SKM-1 (cell line): ENCODE measurements around the gene CASKIN1.

ENCODE experiments used
- DNase-seq: peaks from one replicate; lab custom pipeline; 2025; ENCODE audit not compliant: unreplicated experiment; lab: John Stamatoyannopoulos, UW

The CASKIN1 gene

GRCh38 chr16:2178321-2179106, 17.9 kb downstream of the CASKIN1 start:
- DNase-seq = no peak

DNA sequence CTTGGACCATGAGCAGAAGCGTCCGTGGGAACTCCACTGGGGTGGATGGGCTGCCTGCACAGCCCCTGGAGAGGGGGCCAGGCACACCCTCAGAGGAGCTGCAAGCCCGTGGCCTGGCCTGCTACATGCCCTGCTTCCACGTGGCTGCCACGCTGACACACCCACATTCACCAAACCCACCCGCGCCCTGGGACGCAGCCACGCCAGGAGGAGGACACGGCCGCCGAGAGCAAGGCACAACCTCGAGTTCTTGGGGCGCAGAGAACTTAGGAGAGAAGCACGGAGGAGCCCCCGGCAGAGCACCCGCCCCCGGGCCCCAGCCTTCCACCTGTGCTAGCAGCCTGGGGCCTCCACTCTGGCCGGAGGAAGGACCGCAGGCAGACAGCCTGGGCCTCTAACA, 18.8 kb downstream of the CASKIN1 start:
- DNase-seq = no peak

DNA sequence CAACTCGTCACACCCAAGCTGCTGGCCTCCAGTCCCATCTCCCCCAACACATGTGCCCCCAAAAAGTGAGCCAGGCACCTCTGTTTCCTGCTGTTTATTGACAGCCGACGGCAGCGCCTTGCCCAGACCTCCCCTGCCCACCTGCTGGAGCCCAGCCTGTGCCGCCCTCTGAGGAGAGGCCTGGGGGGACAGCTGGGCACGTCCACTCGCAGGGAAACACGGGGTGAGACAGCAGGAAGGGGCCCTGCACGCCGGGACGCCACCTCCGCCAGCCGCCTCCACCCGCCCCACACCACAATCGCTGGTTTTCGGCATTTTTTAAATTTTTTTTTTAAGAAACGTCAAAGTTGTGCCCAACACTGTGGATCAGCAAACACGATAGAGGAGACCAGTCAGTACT, 19.3 kb downstream of the CASKIN1 start:
- DNase-seq = no peak

- no peak for DNase-seq
These were observed 20.4 kb downstream of the CASKIN1 start for GRCh38 chr16:2176047-2176446.

GRCh38 chr16:2175454-2175853, 21.0 kb downstream of the CASKIN1 start:
- DNase-seq = no peak

GRCh38 chr16:2174396-2175131, 21.8 kb downstream of the CASKIN1 start:
- no peak for DNase-seq

DNA sequence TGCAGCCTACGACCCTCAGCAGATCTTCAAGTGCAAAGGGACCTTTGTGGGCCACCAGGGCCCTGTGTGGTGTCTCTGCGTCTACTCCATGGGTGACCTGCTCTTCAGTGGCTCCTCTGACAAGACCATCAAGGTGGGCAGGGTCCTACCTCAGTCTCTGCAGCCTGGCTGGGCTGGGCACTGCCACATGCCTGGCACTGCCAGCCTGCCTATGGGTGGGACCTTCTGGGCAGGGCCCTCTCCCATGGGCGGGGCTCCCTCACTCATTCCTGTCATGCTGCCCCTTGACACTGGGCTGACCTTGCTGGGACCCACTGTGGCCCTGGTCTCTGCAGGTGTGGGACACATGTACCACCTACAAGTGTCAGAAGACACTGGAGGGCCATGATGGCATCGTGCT, 22.5 kb downstream of the CASKIN1 start:
- no peak for DNase-seq

DNA sequence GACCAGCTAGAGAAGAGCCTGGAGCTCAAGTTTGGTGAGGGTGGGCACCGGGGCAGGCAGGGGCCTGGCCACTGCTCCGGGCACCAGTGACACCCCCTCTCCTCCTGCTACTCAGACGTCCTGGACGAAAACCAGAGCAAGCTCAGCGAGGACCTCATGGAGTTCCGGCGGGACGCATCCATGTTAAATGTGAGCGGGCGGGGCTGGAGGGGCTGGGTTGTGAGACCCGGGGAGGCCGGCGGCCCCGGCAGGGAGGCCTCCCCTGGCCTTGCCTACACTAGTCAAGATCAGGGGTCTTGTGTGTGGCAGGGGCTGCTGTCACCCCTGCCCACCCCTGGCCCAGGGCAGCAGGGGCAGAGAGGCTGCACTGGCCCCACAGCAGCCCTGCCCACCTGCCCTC, 23.0 kb downstream of the CASKIN1 start:
- no peak for DNase-seq

- no peak for DNase-seq
These were observed 23.6 kb downstream of the CASKIN1 start for GRCh38 chr16:2172688-2173335.

DNA sequence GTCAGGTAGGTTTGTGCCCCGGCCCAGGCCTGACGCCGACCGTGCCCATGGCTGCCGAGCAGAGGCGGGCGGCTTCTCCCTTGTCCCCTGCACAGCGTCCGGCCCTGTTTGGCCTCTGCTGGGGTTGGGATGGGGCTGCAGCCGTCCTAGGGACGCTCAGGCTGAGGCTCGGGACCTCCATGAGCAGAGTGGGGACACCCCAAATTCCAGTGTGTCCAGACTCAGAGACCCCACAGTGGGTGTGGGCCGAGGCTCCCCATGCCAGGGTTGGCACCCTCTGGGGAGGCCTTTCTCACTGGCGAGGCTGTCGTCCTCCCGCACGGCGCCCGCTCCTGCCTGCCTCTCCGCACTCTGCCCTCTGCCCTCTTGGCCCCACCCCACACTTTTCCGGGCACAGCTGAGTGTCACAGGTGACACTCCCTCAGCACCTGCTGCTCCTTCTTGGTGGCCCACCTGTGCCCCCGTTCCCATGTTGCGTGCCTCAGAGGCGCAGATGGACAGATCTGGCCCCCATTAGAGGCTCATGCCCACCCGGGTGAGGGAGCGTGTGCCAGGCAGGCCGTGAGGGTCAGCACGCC, 24.7 kb downstream of the CASKIN1 start:
- no peak for DNase-seq

- DNase-seq = no peak
These were observed 25.6 kb downstream of the CASKIN1 start for GRCh38 chr16:2170587-2171435.

DNA sequence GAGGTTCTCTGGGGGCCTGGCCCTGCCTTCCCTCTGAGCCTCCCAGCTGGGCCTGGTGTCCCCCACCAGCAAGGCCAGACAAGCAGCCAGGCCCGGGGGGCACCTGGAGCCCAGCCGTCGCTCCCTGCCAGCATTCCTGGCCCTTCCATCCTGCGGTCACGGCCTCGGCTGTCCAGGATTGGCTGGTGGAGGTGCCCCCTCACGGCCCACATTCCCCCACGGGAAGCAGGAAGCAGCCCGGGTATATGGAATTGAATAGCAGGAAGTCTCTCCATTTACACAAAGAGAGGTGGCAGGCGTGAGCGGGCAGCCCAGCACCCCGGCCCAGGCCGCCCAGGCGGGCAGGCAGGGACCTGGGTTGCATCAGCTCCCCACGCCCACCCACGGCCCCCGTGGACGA, 26.3 kb downstream of the CASKIN1 start:
- no peak for DNase-seq

GRCh38 chr16:2167068-2167638, 29.3 kb downstream of the CASKIN1 start:
- DNase-seq = no peak

- DNase-seq = no peak
These were observed 29.9 kb downstream of the CASKIN1 start for GRCh38 chr16:2166263-2167067.

DNA sequence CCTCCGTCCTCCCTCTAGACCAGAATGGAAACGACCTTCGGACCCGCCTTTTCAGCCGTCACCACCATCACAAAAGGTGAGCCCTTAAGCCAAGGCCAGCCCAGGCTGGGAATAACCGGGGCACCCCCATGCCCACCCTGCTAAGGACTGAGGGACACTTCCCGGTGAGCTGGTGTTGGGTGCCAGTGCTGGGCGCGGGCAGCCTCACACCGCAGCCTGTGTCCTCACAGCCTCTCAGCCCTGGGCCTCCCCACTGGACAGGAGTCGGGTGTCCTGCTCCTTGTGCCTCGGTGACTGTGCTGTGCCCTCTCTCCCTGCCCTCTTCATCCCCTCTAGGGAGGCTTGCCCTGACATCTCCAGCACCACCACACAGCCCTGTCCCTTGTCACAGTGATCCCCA, 30.5 kb downstream of the CASKIN1 start:
- DNase-seq = no peak

DNA sequence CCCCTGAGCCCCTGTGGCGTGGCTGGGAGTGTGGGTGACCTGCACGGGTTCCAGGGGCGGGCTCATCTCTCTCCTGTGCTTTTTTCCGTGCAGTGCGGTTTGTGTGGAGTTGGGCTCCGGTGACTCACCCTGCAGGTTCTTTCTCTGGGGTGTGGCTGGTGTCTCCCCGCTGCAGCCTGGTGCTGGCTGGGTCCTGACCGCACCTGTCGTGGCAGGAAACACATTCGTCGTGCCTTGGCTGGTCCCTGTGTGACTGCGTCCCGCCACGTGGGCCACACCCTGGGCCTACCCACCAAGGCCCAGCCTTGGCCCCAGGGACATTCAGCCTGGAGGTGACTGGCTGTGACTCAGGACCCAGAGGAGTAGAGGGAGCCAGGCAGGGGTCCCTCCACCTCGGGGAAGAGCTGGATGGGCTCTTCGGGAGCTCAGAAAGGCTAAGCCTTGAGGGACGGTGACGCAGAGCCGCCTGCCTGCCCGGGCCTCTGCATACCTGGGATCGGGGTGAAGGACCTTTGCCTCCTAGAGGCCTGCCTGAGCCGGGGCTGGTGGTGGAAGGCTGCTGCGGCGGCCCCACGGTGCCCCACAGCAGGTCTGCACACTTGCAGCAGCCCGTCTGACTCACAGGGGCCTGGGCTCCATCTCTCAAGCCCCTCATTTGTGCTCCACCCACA, 33.1 kb downstream of the CASKIN1 start:
- DNase-seq = no peak

DNA sequence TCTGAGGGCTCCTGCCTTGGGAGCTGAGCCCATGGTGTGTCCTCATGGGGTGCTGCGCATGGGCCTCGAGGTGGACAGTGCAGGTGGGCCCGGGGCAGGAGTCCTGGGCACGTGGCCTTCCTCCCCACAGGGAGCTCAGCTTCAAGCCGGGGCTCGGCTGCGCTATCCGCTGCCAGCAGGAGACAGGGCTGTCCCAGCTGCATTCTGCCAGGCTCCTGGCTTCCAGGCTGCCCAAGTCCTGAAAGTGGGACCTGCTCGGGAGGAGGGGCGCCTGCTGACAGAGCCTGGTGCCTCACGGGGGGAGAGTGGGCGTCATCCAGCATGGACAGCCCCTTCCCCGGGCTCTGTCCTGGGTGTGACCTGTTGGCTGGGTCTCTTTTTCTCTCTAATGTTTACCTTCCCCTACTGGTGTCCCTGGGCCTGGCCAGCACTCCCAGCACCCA, 33.7 kb downstream of the CASKIN1 start:
- no peak for DNase-seq

DNA sequence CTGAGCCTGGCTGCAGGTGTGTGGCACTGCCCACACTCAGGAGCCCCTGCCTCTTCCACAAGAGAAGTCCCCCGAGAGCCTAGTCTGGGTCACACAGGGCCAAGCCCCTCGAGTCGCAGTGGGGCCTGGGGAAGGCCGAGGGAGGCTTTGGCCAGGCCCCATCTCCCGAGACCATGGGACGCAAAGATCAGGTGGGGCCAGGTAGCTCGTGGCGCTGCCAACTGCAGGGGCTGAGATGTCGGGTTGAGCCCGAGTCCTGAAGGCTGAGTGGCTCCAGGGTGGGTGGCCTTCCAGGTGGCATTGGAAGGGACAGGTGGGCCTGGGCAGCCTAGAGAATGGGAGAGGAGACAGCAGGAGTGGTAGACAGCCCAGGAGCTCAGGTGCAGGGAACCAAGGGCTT, 34.5 kb downstream of the CASKIN1 start:
- no peak for DNase-seq
